Activated T-cell treated with anti-CD3 and anti-CD28 coated beads, Interleukin-2, amount 50 U/mL, for 72 hours (primary cell): ENCODE measurements around the gene ZMYND8. TPM values are rescaled to one million over a fixed set of nuclear protein-coding genes. Genes with fewer than 3 reads are reported as not detected.
"Not testable (repeated sequence)": the region's sequence is repeated elsewhere in the genome, so short reads cannot be mapped to it uniquely, and the experiment has no call there.

Source experiments
- ATAC-seq, 2 donors: fragments of 150-1000 bp; cut with Tn5 transposase; replicated peaks in 1 of 2; 2 replicates each; pipeline ENCODE4 v1.10.0; 2021; ENCODE audit warnings: moderate library complexity in 2 of 2, mild to moderate bottlenecking in 1 of 2
- DNase-seq, 2 donors: peaks; one replicate each; pipeline ENCODE4 v3.0.0; 2021 to 2022; ENCODE audit warnings: mixed read lengths in 1 of 2
- H3K27ac Mint-ChIP-seq: one replicate; pipeline ENCODE4 v1.8.0; 2022; ENCODE audit warnings: mild to moderate bottlenecking, moderate library complexity, mixed read lengths
- H3K27me3 Mint-ChIP-seq: one replicate; pipeline ENCODE4 v1.8.0; 2022; ENCODE audit warnings: low read depth, mixed read lengths
- H3K36me3 Mint-ChIP-seq, 2 donors: one replicate each; pipeline ENCODE4 v1.8.0; 2022; ENCODE audit warnings: mixed read lengths in 2 of 2, mild to moderate bottlenecking in 1 of 2; ENCODE audit not compliant: insufficient read depth in 2 of 2
- H3K4me1 Mint-ChIP-seq: one replicate; pipeline ENCODE4 v1.8.0; 2022; ENCODE audit warnings: low read depth, mixed read lengths
- H3K4me3 Mint-ChIP-seq, 2 donors: one replicate each; pipeline ENCODE4 v1.8.0; 2022; ENCODE audit warnings: mild to moderate bottlenecking in 2 of 2, mixed read lengths in 2 of 2, moderate library complexity in 2 of 2
- H3K9me3 Mint-ChIP-seq, 2 donors: one replicate each; pipeline ENCODE4 v1.8.0; 2022; ENCODE audit warnings: mixed read lengths in 2 of 2
- total RNA-seq, 2 donors: library from RNA; stranded (reverse); gene quantifications; one replicate each; pipeline ENCODE4 v1.2.3, GENCODE V29; 2022

ZMYND8 gene
- total RNA-seq, 2 donors from 2014 or later, result 34.3 to 40.1 TPM

DNA sequence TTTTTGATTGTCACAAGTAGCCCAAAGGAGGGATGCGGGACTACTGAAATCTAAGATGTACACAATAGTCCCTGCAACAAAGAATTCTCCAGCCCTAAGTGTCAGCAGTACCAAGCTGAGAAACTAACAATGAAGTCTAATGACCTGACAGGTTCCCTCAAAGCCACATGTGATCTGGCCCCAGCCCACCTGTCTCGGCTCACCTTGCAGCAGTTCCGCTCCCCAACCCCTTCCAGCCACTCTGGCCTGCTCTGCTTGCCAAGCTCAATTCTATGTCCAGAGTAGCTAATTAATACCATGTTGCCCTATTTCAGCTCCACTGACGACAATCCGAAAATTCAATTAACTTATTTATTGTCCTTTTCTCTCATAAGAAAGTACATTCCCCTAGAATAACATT is 72.1 kb downstream of the ZMYND8 start:
- peak overlapping the region; percentile 60 for H3K27ac Mint-ChIP-seq
- H3K27me3 Mint-ChIP-seq, result no peaks in the 10 kb centered on the region
- peaks cover 13% of the 10 kb centered on the region in 2 donors for H3K36me3 Mint-ChIP-seq
- no peaks in the 10 kb centered on the region for H3K9me3 Mint-ChIP-seq
- no peak for DNase-seq
- ATAC-seq, result no peak
- peaks cover 7% of the 10 kb centered on the region for H3K4me1 Mint-ChIP-seq
- H3K4me3 Mint-ChIP-seq, result no peak overlapping the region

DNA sequence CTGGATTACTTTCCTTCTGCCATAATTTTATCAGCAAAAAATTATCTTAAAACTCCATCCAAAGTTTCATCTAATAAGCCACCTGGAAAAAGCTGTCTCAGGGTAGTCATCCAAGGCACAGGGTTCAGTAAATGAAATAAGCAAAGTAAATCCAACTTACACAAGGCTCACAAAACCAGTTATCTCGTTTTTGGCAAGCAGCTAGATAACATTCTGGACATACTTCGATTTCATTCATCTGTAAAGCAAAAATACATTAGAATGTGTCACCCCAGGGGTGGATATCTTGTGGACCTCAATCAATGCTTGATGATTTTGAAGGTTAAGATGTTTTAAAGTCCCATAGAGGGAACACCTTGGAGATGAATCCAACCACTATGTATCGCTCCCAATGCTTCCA is 73.1 kb downstream of the ZMYND8 start:
- Mint-ChIP-seq H3K27ac (peak overlapping the region; percentile 14), H3K9me3 (no peaks in the 10 kb centered on the region), H3K36me3 (peaks cover 9 to 13% of the 10 kb centered on the region in 2 donors), H3K4me3 (no peak overlapping the region), H3K4me1 (peaks cover 8% of the 10 kb centered on the region), H3K27me3 (no peaks in the 10 kb centered on the region)
- DNase-seq (no peak), ATAC-seq (no peak)

GRCh38 chr20:47282864-47283263 is 73.6 kb downstream of the ZMYND8 start:
- H3K4me1 Mint-ChIP-seq, result peaks cover 13% of the 10 kb centered on the region
- no peaks in the 10 kb centered on the region for H3K27me3 Mint-ChIP-seq
- no peaks in the 10 kb centered on the region for H3K9me3 Mint-ChIP-seq
- ATAC-seq, result no peak
- H3K4me3 Mint-ChIP-seq, result no peak overlapping the region
- no peak for DNase-seq
- no peak overlapping the region for H3K27ac Mint-ChIP-seq
- peaks cover 9 to 13% of the 10 kb centered on the region in 2 donors for H3K36me3 Mint-ChIP-seq

DNA sequence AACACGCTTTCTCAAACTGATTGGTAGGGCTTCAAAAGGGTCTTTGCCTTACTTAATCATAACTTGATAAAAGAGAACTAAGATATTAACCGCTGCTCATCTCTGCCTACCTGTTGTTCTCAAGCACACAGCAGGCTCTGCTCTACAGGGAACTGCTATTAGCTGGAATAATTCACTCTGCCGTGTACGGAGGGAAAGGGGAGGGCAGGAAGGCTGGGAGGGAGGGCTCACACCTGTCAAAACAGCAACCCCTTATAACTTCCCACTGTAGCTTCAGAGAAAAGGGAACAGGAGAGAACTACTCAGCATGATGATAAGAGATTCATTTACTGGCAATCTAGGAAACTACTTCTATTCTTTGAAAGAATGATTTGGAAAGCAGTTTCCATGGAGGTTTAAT is 75.1 kb downstream of the ZMYND8 start:
- DNase-seq (no peak), ATAC-seq (no peak)
- Mint-ChIP-seq H3K27me3 (no peaks in the 10 kb centered on the region), H3K36me3 (peaks cover 8 to 16% of the 10 kb centered on the region in 2 donors), H3K4me1 (peaks cover 21% of the 10 kb centered on the region), H3K9me3 (no peaks in the 10 kb centered on the region), H3K27ac (peak overlapping the region; percentile 86), H3K4me3 (no peak overlapping the region)

DNA sequence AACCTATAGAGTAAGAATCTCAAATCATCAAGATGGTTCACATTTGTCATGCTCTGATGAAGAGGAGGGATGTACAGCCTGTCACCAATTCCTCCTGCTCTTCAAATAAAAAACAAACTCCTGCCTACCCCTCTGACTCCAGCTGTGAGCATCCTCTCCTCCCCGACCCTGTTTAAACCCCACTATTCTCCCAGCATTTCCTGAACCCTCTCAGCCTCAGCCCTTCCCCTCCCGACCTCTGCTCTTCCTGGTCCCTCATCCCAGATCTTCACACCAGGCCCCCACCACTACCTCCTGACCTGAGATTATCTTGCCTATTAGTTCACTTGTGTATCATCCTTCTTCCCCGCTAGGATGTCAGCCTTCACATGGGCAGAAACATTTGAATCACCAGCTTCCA is 75.8 kb downstream of the ZMYND8 start:
- DNase-seq, result no peak
- peak overlapping the region; percentile 35 for H3K27ac Mint-ChIP-seq
- H3K9me3 Mint-ChIP-seq, result no peaks in the 10 kb centered on the region
- H3K4me1 Mint-ChIP-seq, result peaks cover 28% of the 10 kb centered on the region
- no peaks in the 10 kb centered on the region for H3K27me3 Mint-ChIP-seq
- ATAC-seq, result no peak
- peaks cover 8 to 21% of the 10 kb centered on the region in 2 donors for H3K36me3 Mint-ChIP-seq
- no peak overlapping the region for H3K4me3 Mint-ChIP-seq

- no peaks in the 10 kb centered on the region for H3K9me3 Mint-ChIP-seq
- peaks cover 8 to 24% of the 10 kb centered on the region in 2 donors for H3K36me3 Mint-ChIP-seq
- no peak overlapping the region for H3K4me3 Mint-ChIP-seq
- H3K4me1 Mint-ChIP-seq, result peaks cover 33% of the 10 kb centered on the region
- no peak for ATAC-seq
- no peaks in the 10 kb centered on the region for H3K27me3 Mint-ChIP-seq
- no peak overlapping the region for H3K27ac Mint-ChIP-seq
- no peak for DNase-seq
Measured at GRCh38 chr20:47280228-47280627, 76.3 kb downstream of the ZMYND8 start.

DNA sequence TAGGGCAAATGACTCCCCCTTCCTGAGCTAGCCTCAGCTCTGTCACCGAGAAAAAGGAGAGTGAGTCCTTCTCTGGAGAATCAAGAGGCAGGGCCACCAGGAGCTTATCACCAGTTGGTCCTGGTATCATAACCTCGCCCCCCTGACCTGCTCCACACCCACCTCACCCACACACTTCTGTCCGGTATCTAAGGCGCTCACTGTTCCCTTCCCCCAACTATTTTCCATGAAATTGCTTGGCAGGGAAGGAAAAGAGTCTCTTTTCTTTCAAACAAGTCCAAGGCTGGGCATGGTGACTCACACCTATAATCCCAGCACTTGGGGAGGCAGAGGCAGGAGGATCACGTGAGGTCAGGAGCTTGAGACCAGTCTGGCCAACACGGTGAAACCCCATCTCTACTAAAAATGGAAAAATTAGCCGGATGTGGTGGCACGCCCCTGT is 77.6 kb downstream of the ZMYND8 start:
- no peak overlapping the region for H3K4me3 Mint-ChIP-seq
- no peaks in the 10 kb centered on the region for H3K27me3 Mint-ChIP-seq
- DNase-seq, result no peak
- H3K27ac Mint-ChIP-seq, result no peak overlapping the region
- peaks cover 46% of the 10 kb centered on the region for H3K4me1 Mint-ChIP-seq
- peaks cover 8 to 25% of the 10 kb centered on the region in 2 donors for H3K36me3 Mint-ChIP-seq
- H3K9me3 Mint-ChIP-seq, result no peaks in the 10 kb centered on the region
- ATAC-seq, result no peak

GRCh38 chr20:47277535-47277872 is 79.0 kb downstream of the ZMYND8 start:
- not testable (repeated sequence) for H3K4me3 Mint-ChIP-seq, ATAC-seq, H3K27ac Mint-ChIP-seq, H3K27me3 Mint-ChIP-seq, DNase-seq, H3K9me3 Mint-ChIP-seq
- H3K36me3 Mint-ChIP-seq, result peaks cover 9 to 24% of the 10 kb centered on the region in 2 donors
- H3K4me1 Mint-ChIP-seq, result peaks cover 60% of the 10 kb centered on the region

- H3K9me3 Mint-ChIP-seq, result no peaks in the 10 kb centered on the region
- ATAC-seq (no peak), DNase-seq (no peak)
- H3K27me3 Mint-ChIP-seq, result no peaks in the 10 kb centered on the region
- H3K27ac Mint-ChIP-seq, result no peak overlapping the region
- no peak overlapping the region for H3K4me3 Mint-ChIP-seq
- peaks cover 6 to 22% of the 10 kb centered on the region in 2 donors for H3K36me3 Mint-ChIP-seq
- peaks cover 60% of the 10 kb centered on the region for H3K4me1 Mint-ChIP-seq
Measured at GRCh38 chr20:47276851-47277534, 79.5 kb downstream of the ZMYND8 start.

- peaks cover 8 to 22% of the 10 kb centered on the region in 2 donors for H3K36me3 Mint-ChIP-seq
- H3K9me3 Mint-ChIP-seq, result no peaks in the 10 kb centered on the region
- H3K4me3 Mint-ChIP-seq, result no peak overlapping the region
- DNase-seq (no peak), ATAC-seq (no peak)
- peak overlapping the region; percentile 34 for H3K27ac Mint-ChIP-seq
- no peaks in the 10 kb centered on the region for H3K27me3 Mint-ChIP-seq
- H3K4me1 Mint-ChIP-seq, result peaks cover 56% of the 10 kb centered on the region
Measured at GRCh38 chr20:47276251-47276650, 80.2 kb downstream of the ZMYND8 start.

DNA sequence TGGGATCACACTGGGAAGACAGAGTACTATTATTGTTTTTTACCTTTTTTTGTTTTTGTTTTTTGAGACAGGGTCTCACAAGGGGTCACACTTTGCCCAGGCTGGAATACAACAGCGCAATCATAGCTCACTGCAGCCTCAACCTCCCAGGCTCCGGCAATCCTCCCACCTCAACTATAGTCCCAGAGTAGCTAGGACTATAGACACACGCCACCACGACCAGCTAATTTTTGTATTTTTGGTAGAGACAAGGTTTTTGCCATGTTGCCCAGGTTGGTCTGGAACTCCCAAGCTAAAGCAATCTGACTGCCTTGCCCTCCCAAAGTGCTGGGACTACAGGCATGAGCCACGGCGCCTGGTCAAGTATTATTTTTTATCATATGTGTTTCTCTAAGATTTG is 81.0 kb downstream of the ZMYND8 start:
- Mint-ChIP-seq H3K9me3 (no peaks in the 10 kb centered on the region), H3K36me3 (peaks cover 8 to 22% of the 10 kb centered on the region in 2 donors), H3K27me3 (no peaks in the 10 kb centered on the region), H3K27ac (peak overlapping the region; percentile 87), H3K4me1 (peaks cover 56% of the 10 kb centered on the region), H3K4me3 (peak overlapping the region in 1 of 2 donors; percentile 27)
- no peak for ATAC-seq
- DNase-seq, result no peak

- Mint-ChIP-seq H3K27me3 (no peaks in the 10 kb centered on the region), H3K36me3 (peaks cover 8 to 24% of the 10 kb centered on the region in 2 donors), H3K4me3 (peak overlapping the region; percentile 80 to 82), H3K4me1 (peaks cover 56% of the 10 kb centered on the region), H3K9me3 (no peaks in the 10 kb centered on the region), H3K27ac (peak overlapping the region; percentile 87)
- ATAC-seq (peak; percentile 98 to 99), DNase-seq (peak; percentile 47 to 60)
Measured at GRCh38 chr20:47274401-47275108, 81.9 kb downstream of the ZMYND8 start.

DNA sequence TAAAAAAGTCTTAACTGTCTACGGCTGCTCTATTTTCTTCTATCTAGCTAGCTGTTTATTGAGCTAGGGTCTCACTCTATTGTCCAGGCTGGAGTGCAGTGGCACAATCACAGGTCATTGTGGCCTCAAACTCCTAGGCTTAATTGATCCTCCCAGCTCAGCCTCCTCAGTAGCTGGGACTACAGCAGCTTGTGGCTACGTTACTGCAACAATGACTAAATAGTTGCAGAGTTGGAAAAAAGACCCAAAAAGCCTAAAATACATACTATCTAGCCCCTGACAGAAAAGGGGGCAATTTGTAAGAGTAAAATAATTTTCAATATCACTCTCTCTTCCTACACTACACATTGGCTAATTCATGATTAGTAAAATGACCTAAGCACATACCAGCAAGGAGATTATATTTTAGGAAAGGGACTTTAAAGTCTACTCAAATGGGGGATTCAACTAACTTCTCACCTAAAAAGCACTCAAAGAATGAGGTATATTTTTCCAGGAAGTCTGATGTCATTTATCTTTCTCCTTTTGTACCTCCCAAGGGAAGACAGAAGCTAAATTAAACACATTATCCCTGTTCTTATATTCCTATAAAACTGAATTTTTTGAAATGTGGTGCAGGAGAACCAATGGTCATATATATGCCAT is 82.8 kb downstream of the ZMYND8 start:
- H3K27me3 Mint-ChIP-seq, result no peaks in the 10 kb centered on the region
- H3K4me1 Mint-ChIP-seq, result peaks cover 56% of the 10 kb centered on the region
- H3K9me3 Mint-ChIP-seq, result no peaks in the 10 kb centered on the region
- peak overlapping the region; percentile 80 to 82 for H3K4me3 Mint-ChIP-seq
- DNase-seq (no peak), ATAC-seq (no peak)
- H3K36me3 Mint-ChIP-seq, result peaks cover 8 to 24% of the 10 kb centered on the region in 2 donors
- H3K27ac Mint-ChIP-seq, result peak overlapping the region; percentile 87
